ENCODE data around the gene SAMHD1. TPM values are rescaled to one million over a fixed set of nuclear protein-coding genes. Genes with fewer than 3 reads are reported as not detected.

SAMHD1 gene
- total and polyA plus RNA-seq, 2 of the 8 experiments (the other 6 are each of a cell fraction or from before 2014, with no cell fraction given), result 22.0 to 37.1 TPM

- no peak overlapping the region for H4K5ac ChIP-seq (ENCODE audit: insufficient read length, low read depth, low read length)
- no peak overlapping the region for H2AK5ac ChIP-seq (ENCODE audit: low read depth, low read length)
- H3K4me1 ChIP-seq (replicated peaks in 1 of 4; ENCODE audit: control insufficient read depth in 3 of 4, insufficient read depth in 4 of 4, low read length in 3 of 4), result no peaks in the 10 kb centered on the region
- H3K18ac ChIP-seq (ENCODE audit: extremely low read depth, low read length), result no peak overlapping the region
- H3K23ac ChIP-seq (ENCODE audit: insufficient read length), result no peak overlapping the region
- no peaks in the 10 kb centered on the region for H3K23me2 ChIP-seq (ENCODE audit: low read depth, low read length)
- no peak overlapping the region for H2BK15ac ChIP-seq (ENCODE audit: low read length)
- DNase-seq (ENCODE audit: low read depth in 1 of 2, low spot score in 2 of 2) (no peak), FAIRE-seq (no peak)
- no peak overlapping the region for H2BK12ac ChIP-seq (ENCODE audit: low read depth, low read length)
- H3K14ac ChIP-seq (ENCODE audit: insufficient read length), result no peak overlapping the region
- no peaks in the 10 kb centered on the region for H4K20me1 ChIP-seq (replicated peaks in 1 of 2; ENCODE audit: control insufficient read depth in 1 of 2, insufficient read depth in 2 of 2, low read length in 2 of 2)
- no peak overlapping the region for H3K27ac ChIP-seq (ENCODE audit: low read depth, low read length)
- H3K79me1 ChIP-seq (ENCODE audit: low read depth, low read length), result no peaks in the 10 kb centered on the region
- no peak overlapping the region for H2BK20ac ChIP-seq (ENCODE audit: low read length)
- TF ChIP-seq SUZ12 (IDR thresholded peaks at IDR 0.05; ENCODE audit: low read length), result no peak
- H3K36me3 ChIP-seq (ENCODE audit: control insufficient read depth in 2 of 4, insufficient read depth in 4 of 4, low read length in 3 of 4), result peaks cover 0 to 7% (median 3%) of the 10 kb centered on the region in 4 experiments; a peak in 2 of 8 replicates
- no peak overlapping the region for H4K91ac ChIP-seq (replicated peaks; ENCODE audit: insufficient read length, low read length)
- no peak overlapping the region for H3K9ac ChIP-seq (replicated peaks in 1 of 4; ENCODE audit: extremely low read depth in 1 of 4, low read depth in 3 of 4, low read length in 3 of 4)
- POLR2A ChIA-PET (ENCODE audit: partially characterized antibody), result interaction anchor here (0.8 kb wide), 1 partner anchor 81 kb away, joined by 3 read pairs; no protein-coding TSS in a partner anchor
- H2BK120ac ChIP-seq (replicated peaks; ENCODE audit: low read depth, low read length), result no peak overlapping the region
- 90% methylated on average over 6 of the region's 6 CpGs; no CpG with 5 or more reads in 1 of the 2 experiments for whole genome bisulfite sequencing, 2 experiments (ENCODE audit: extremely low coverage in 1 of 2, insufficient coverage in 1 of 2, insufficient read length in 1 of 2, insufficient replicate concordance in 2 of 2, low coverage in 1 of 2, low lambda C conversion rate in 2 of 2, missing lambda C conversion rate in 1 of 2)
- H2AFZ ChIP-seq (ENCODE audit: low read length), result no peak overlapping the region
- no peaks in the 10 kb centered on the region for H3K79me2 ChIP-seq (ENCODE audit: control insufficient read depth in 1 of 2, insufficient read depth in 2 of 2, low read length in 2 of 2)
- H3K4me3 ChIP-seq (ENCODE audit: extremely low read depth in 1 of 4, insufficient read depth in 2 of 4, low read depth in 3 of 4, low read length in 4 of 4), result no peak overlapping the region
- H2BK5ac ChIP-seq (ENCODE audit: low read depth, low read length), result peak overlapping the region; percentile 49; the same call in 1 of the 2 replicates
- H3K27me3 ChIP-seq (replicated peaks in 1 of 4; ENCODE audit: control insufficient read depth in 3 of 4, extremely low read depth in 1 of 4, insufficient read depth in 3 of 4, low read length in 3 of 4), result no peaks in the 10 kb centered on the region
- CTCF ChIA-PET (ENCODE audit: partially characterized antibody), result interaction anchor here (0.7 kb wide), 1 partner anchor 70 kb away, joined by 3 read pairs; no protein-coding TSS in a partner anchor
- no peak overlapping the region for H3K4ac ChIP-seq (replicated peaks; ENCODE audit: insufficient read length, low read depth, low read length)
- H4K8ac ChIP-seq (ENCODE audit: extremely low read depth, insufficient read depth, low read length), result no peak overlapping the region
- peaks cover 10 to 14% of the 10 kb centered on the region in 2 experiments for H3K9me3 ChIP-seq (ENCODE audit: insufficient read depth in 2 of 2, low read depth in 1 of 2, low read length in 1 of 2)
- H3K4me2 ChIP-seq (ENCODE audit: insufficient read depth in 1 of 2, low read depth in 2 of 2, low read length in 2 of 2), result no peak overlapping the region
- H3K56ac ChIP-seq (replicated peaks; ENCODE audit: insufficient read length, low read depth, low read length), result no peak overlapping the region
Measured at GRCh38 chr20:36989797-36990196, 38.3 kb upstream of the SAMHD1 start.
